GM23338 (cell line): Measurements from ENCODE around the gene DYNC2LI1. TPM values are rescaled to one million over a fixed set of nuclear protein-coding genes. Genes with fewer than 3 reads are reported as not detected.

ENCODE experiments used
- ATAC-seq: fragments of 200-7000 bp; cut with Tn5 transposase; 3 replicates; pipeline ENCODE4 v1.9.1; 2020
- DNase-seq: peaks from one replicate; pipeline ENCODE4 v3.0.0-alpha.2; 2015; ENCODE audit warnings: low spot score
- H2AFZ ChIP-seq: fragments of 200-600 bp; sonication (generic); 2 replicates; pipeline ENCODE4 v1.8.0; 2016; ENCODE audit warnings: antibody characterized with exemption, mild to moderate bottlenecking, moderate library complexity
- H3F3A ChIP-seq: fragments of 200-600 bp; sonication (generic); replicated peaks from 2 replicates; pipeline ENCODE4 v1.8.0; 2017; ENCODE audit warnings: antibody characterized with exemption, mixed run types, low read depth
- H3K27ac ChIP-seq: fragments of 200-600 bp; sonication (generic); 2 replicates; pipeline ENCODE4 v1.6.1; 2016; ENCODE audit warnings: low read depth
- H3K27me3 ChIP-seq: fragments of 200-600 bp; sonication (generic); 2 replicates; pipeline ENCODE4 v1.8.0; 2016; ENCODE audit warnings: mild to moderate bottlenecking, mixed run types, moderate library complexity; ENCODE audit not compliant: insufficient read depth
- H3K36me3 ChIP-seq: fragments of 200-600 bp; sonication (generic); 2 replicates; pipeline ENCODE4 v1.8.0; 2016; ENCODE audit warnings: mild to moderate bottlenecking; ENCODE audit not compliant: insufficient read depth
- H3K4me1 ChIP-seq: fragments of 200-600 bp; sonication (generic); 2 replicates; pipeline ENCODE4 v1.8.0; 2016; ENCODE audit warnings: mild to moderate bottlenecking, moderate library complexity; ENCODE audit not compliant: insufficient read depth
- H3K4me2 ChIP-seq: fragments of 200-600 bp; sonication (generic); 2 replicates; pipeline ENCODE4 v1.7.1; 2017; ENCODE audit warnings: mixed run types
- H3K4me3 ChIP-seq: fragments of 200-600 bp; sonication (generic); 2 replicates; pipeline ENCODE4 v1.6.1; 2016; ENCODE audit warnings: mixed run types
- H3K79me2 ChIP-seq: fragments of 200-600 bp; sonication (generic); replicated peaks from 2 replicates; pipeline ENCODE4 v1.8.0; 2017; ENCODE audit warnings: mild to moderate bottlenecking; ENCODE audit not compliant: insufficient read depth
- H3K9me2 ChIP-seq: fragments of 200-600 bp; sonication (generic); 2 replicates; pipeline ENCODE4 v1.8.0; 2017; ENCODE audit not compliant: insufficient read depth
- H4K20me1 ChIP-seq: fragments of 200-600 bp; sonication (generic); replicated peaks from 2 replicates; pipeline ENCODE4 v1.8.0; 2017; ENCODE audit warnings: mild to moderate bottlenecking; ENCODE audit not compliant: insufficient read depth
- H3K27ac Mint-ChIP-seq: 2 replicates; pipeline ENCODE4 v1.8.0; 2020; ENCODE audit warnings: inconsistent platforms, mild to moderate bottlenecking, moderate library complexity, mixed read lengths
- H3K27me3 Mint-ChIP-seq: 3 replicates; pipeline ENCODE4 v1.8.0; 2022; ENCODE audit warnings: low read depth, mild to moderate bottlenecking, moderate library complexity, mixed read lengths, inconsistent platforms; ENCODE audit not compliant: insufficient read depth, poor library complexity
- H3K36me3 Mint-ChIP-seq: 3 replicates; pipeline ENCODE4 v1.8.0; 2021; ENCODE audit warnings: low read depth, mild to moderate bottlenecking, inconsistent platforms, moderate library complexity, mixed read lengths
- H3K4me1 Mint-ChIP-seq: 3 replicates; pipeline ENCODE4 v1.8.0; 2020; ENCODE audit warnings: mild to moderate bottlenecking, inconsistent platforms, mixed read lengths
- H3K4me3 Mint-ChIP-seq: 3 replicates; pipeline ENCODE4 v1.8.0; 2021; ENCODE audit warnings: moderate library complexity, mild to moderate bottlenecking, inconsistent platforms, mixed read lengths
- H3K9me3 Mint-ChIP-seq: 3 replicates; pipeline ENCODE4 v1.8.0; 2020; ENCODE audit warnings: moderate library complexity, mild to moderate bottlenecking, inconsistent platforms, mixed read lengths
- CREB1 ChIP-seq: fragments of 250-450 bp; sonication (Bioruptor Pico); IDR thresholded peaks from 2 replicates; pipeline ENCODE4 v1.5.0; 2020; ENCODE audit warnings: low read depth, mild to moderate bottlenecking, moderate library complexity
- CTCF ChIP-seq, 2 experiments: fragments of 200-600 bp in 1 of 2; sonication (generic) in 1 of 2; conservative IDR thresholded peaks; 2 replicates each; pipeline versions ENCODE4 v1.5.1 to v1.6.1; 2016 to 2017; ENCODE audit warnings: antibody characterized with exemption in 2 of 2, low read depth in 2 of 2, mild to moderate bottlenecking in 2 of 2, moderate library complexity in 1 of 2
- ETS1 ChIP-seq: IDR thresholded peaks from 2 replicates; pipeline ENCODE4 v1.6.1; 2016; ENCODE audit warnings: antibody characterized with exemption
- EZH2 ChIP-seq: fragments of 200-600 bp; sonication (generic); IDR thresholded peaks from one replicate; pipeline ENCODE4 v1.8.0; 2017; ENCODE audit warnings: antibody characterized with exemption, mild to moderate bottlenecking, low read depth; ENCODE audit not compliant: unreplicated experiment
- EZH2phosphoT487 ChIP-seq: fragments of 200-600 bp; sonication (generic); IDR thresholded peaks from one replicate; pipeline ENCODE4 v1.8.1; 2018; ENCODE audit warnings: antibody characterized with exemption; ENCODE audit not compliant: unreplicated experiment
- JUNB ChIP-seq: IDR thresholded peaks from one replicate; pipeline ENCODE4 v1.6.1; 2016; ENCODE audit warnings: antibody characterized with exemption; ENCODE audit not compliant: unreplicated experiment
- NANOG ChIP-seq: IDR thresholded peaks from 2 replicates; pipeline ENCODE4 v1.6.1; 2016; ENCODE audit warnings: antibody characterized with exemption, borderline replicate concordance
- POLR2AphosphoS5 ChIP-seq: IDR thresholded peaks from 2 replicates; pipeline ENCODE4 v1.6.1; 2016; ENCODE audit warnings: antibody characterized with exemption, low read depth
- REST ChIP-seq: IDR thresholded peaks from one replicate; pipeline ENCODE4 v1.6.1; 2018; ENCODE audit warnings: antibody characterized with exemption; ENCODE audit not compliant: unreplicated experiment
- STAT1 ChIP-seq: IDR thresholded peaks from one replicate; pipeline ENCODE4 v1.6.1; 2016; ENCODE audit warnings: antibody characterized with exemption; ENCODE audit not compliant: unreplicated experiment
- ZNF114 ChIP-seq: fragments of 250-450 bp; sonication (Bioruptor Pico); IDR thresholded peaks from 2 replicates; pipeline ENCODE4 v1.5.0; 2020; ENCODE audit warnings: mild to moderate bottlenecking, moderate library complexity
- ZNF331 ChIP-seq: fragments of 250-450 bp; sonication (Bioruptor Pico); IDR thresholded peaks from 2 replicates; pipeline ENCODE4 v1.5.0; 2020; ENCODE audit warnings: low read depth, mild to moderate bottlenecking, moderate library complexity
- ZNF462 ChIP-seq: fragments of 250-450 bp; sonication (Bioruptor Pico); IDR thresholded peaks from 2 replicates; pipeline ENCODE4 v1.5.0; 2020; ENCODE audit warnings: mild to moderate bottlenecking, moderate library complexity
- polyA plus RNA-seq: library from polyadenylated mRNA; unstranded; fragments of >200 nt; fragmentation: Nextera tagmentation; extraction: Ambion mirVana; gene quantifications from 2 replicates; pipeline ENCODE4 v1.2.1, GENCODE V29; 2016
- total RNA-seq: library from RNA; depleted of rRNA; stranded (reverse); fragments of >200 nt; shearing (Covaris generic); gene quantifications from 2 replicates; pipeline ENCODE4 v1.2.3, GENCODE V29; 2014

DYNC2LI1 gene
- total and polyA plus RNA-seq, 2 experiments from 2014 or later = 8.4 to 11.5 TPM

GRCh38 chr2:43854671-43855070 lies 80.8 kb downstream of the DYNC2LI1 start:
- DNase-seq = no peak
- H3K27me3 Mint-ChIP-seq = peaks cover 5% of the 10 kb centered on the region

More at GRCh38 chr2:43854671-43855070, 80.8 kb downstream of the DYNC2LI1 start:
- H3K4me1 ChIP-seq = no peaks in the 10 kb centered on the region
- no peaks in the 10 kb centered on the region for H3K9me2 ChIP-seq
- H3K27me3 ChIP-seq = peaks cover 30% of the 10 kb centered on the region; the same call in 1 of the 2 replicates
- H3F3A ChIP-seq = no peaks in the 10 kb centered on the region
- no peaks in the 10 kb centered on the region for H4K20me1 ChIP-seq
- ATAC-seq = no peak
- H3K4me2 ChIP-seq = no peak overlapping the region
- no peak overlapping the region for H3K4me3 ChIP-seq
- H3K4me3 Mint-ChIP-seq = no peak overlapping the region
- no peak overlapping the region for H2AFZ ChIP-seq
- H3K4me1 Mint-ChIP-seq = no peaks in the 10 kb centered on the region
- H3K27ac ChIP-seq = no peak overlapping the region
- no peaks in the 10 kb centered on the region for H3K36me3 Mint-ChIP-seq
- H3K79me2 ChIP-seq = no peaks in the 10 kb centered on the region
- no peaks in the 10 kb centered on the region for H3K9me3 Mint-ChIP-seq
- no peaks in the 10 kb centered on the region for H3K36me3 ChIP-seq
- H3K27ac Mint-ChIP-seq = no peak overlapping the region
- TF ChIP-seq ZNF114 (CRISPR knock-in tag) (no peak), ZNF331 (CRISPR knock-in tag) (no peak), JUNB (no peak), STAT1 (no peak), CREB1 (CRISPR knock-in tag) (no peak), ZNF462 (CRISPR knock-in tag) (no peak), CTCF (conservative IDR thresholded peaks at IDR 0.05; ENCODE audit: low read depth in 2 of 2) (no peak), EZH2phosphoT487 (no peak), EZH2 (no peak), POLR2AphosphoS5 (no peak), REST (no peak), NANOG (no peak), ETS1 (no peak)
